A549 (cell line): Measurements from ENCODE around the gene GUCY1A2. TPM values are rescaled to one million over a fixed set of nuclear protein-coding genes. Genes with fewer than 3 reads are reported as not detected.

ENCODE experiments used
- ATAC-seq, 2 experiments: fragments of 200-7000 bp in 1 of 2; fragments of >200 bp in 1 of 2; cut with Nextera tagmentation in 1 of 2; cut with Tn5 transposase in 1 of 2; 3 replicates each; pipeline versions ENCODE4 v1.8.0 to v1.9.1; 2018 to 2020; ENCODE audit warnings: mild to moderate bottlenecking in 1 of 2, moderate library complexity in 1 of 2
- CTCF ChIA-PET: fragments of 300-600 bp; sonication (Branson Sonifier 250); formaldehyde crosslinking; extraction: SDS; loops from one replicate; lab custom pipeline; 2021; ENCODE audit warnings: antibody characterized with exemption, inconsistent platforms; lab: Yijun Ruan, JAX
- POLR2A ChIA-PET: fragments of 350-600 bp; formaldehyde crosslinking; extraction: SDS; loops from one replicate; lab custom pipeline; 2021; ENCODE audit warnings: antibody characterized with exemption, inconsistent platforms; lab: Yijun Ruan, JAX
- DNase-seq, 2 experiments: peaks; one replicate each; pipeline versions ENCODE4 v3.0.0 to v3.0.0-alpha.2; 2011 to 2016; ENCODE audit warnings: low read depth in 1 of 2, low spot score in 1 of 2
- FAIRE-seq: peaks from 2 replicates; lab custom pipeline; 2011; peaks lifted over from hg19 to GRCh38; lab: Jason Lieb, UNC
- H3K27ac ChIP-seq, 2 experiments: fragments of >200 bp; sonication (Bioruptor Twin); formaldehyde crosslinking; 3 replicates each; pipeline ENCODE4 v1.5.1; 2016 to 2017
- H3K4me1 ChIP-seq: fragments of >200 bp; sonication (Bioruptor Twin); formaldehyde crosslinking; 3 replicates; pipeline ENCODE4 v1.6.1; 2016
- H3K4me2 ChIP-seq: fragments of >200 bp; sonication (Bioruptor Twin); formaldehyde crosslinking; 3 replicates; pipeline ENCODE4 v1.6.1; 2016
- H3K4me3 ChIP-seq: fragments of >200 bp; sonication (Bioruptor Twin); formaldehyde crosslinking; 3 replicates; pipeline ENCODE4 v1.5.1; 2016
- H3K9me3 ChIP-seq: fragments of >200 bp; sonication (Bioruptor Twin); formaldehyde crosslinking; 3 replicates; pipeline ENCODE4 v1.6.1; 2016
- BCL3 ChIP-seq: fragments of >200 bp; sonication (Bioruptor Twin); formaldehyde crosslinking; IDR thresholded peaks from 3 replicates; pipeline ENCODE4 v1.6.1; 2016
- BHLHE40 ChIP-seq: IDR thresholded peaks from 2 replicates; pipeline ENCODE4 v1.6.1; 2012; ENCODE audit warnings: low read depth, low read length, inconsistent platforms
- CBX8 ChIP-seq: fragments of 200-600 bp; sonication (generic); IDR thresholded peaks from 2 replicates; pipeline ENCODE4 v1.6.1; 2016
- CTCF ChIP-seq: fragments of >200 bp; sonication (Bioruptor Twin); formaldehyde crosslinking; IDR thresholded peaks from 3 replicates; pipeline ENCODE4 v1.5.1; 2016
- E2F6 ChIP-seq: IDR thresholded peaks from 2 replicates; pipeline ENCODE4 v1.6.1; 2012; ENCODE audit warnings: low read depth, borderline replicate concordance
- EHF ChIP-seq: fragments of 250-450 bp; sonication (Bioruptor Pico); IDR thresholded peaks from 2 replicates; pipeline ENCODE4 v1.5.0; 2020; ENCODE audit warnings: mild to moderate bottlenecking
- EP300 ChIP-seq, 2 experiments: fragments of >200 bp; sonication (Bioruptor Twin); formaldehyde crosslinking; IDR thresholded peaks; 2 replicates in 1 of 2; 3 replicates in 1 of 2; pipeline ENCODE4 v1.6.1; 2016 to 2017
- ESRRA ChIP-seq: fragments of 150-350 bp; IDR thresholded peaks from 2 replicates; pipeline ENCODE4 v1.6.1; 2014; ENCODE audit warnings: mild to moderate bottlenecking, low read length, borderline replicate concordance
- HMGXB4 ChIP-seq: fragments of 250-450 bp; sonication (Bioruptor Pico); IDR thresholded peaks from 2 replicates; pipeline ENCODE4 v1.5.0; 2021; ENCODE audit warnings: mild to moderate bottlenecking, moderate library complexity, borderline replicate concordance
- HOXB13 ChIP-seq: fragments of 250-450 bp; sonication (Bioruptor Pico); IDR thresholded peaks from 2 replicates; pipeline ENCODE4 v1.5.0; 2020; ENCODE audit warnings: low read depth, mild to moderate bottlenecking, moderate library complexity
- KDM1A ChIP-seq: fragments of 200-600 bp; sonication (generic); IDR thresholded peaks from 2 replicates; pipeline ENCODE4 v1.6.1; 2016; ENCODE audit warnings: low read depth, mild to moderate bottlenecking
- MYC ChIP-seq: IDR thresholded peaks from 2 replicates; pipeline ENCODE4 v1.6.1; 2012; ENCODE audit warnings: mild to moderate bottlenecking, inconsistent platforms, low read length, improper control_type of control experiment, borderline replicate concordance
- PHF8 ChIP-seq: fragments of 200-600 bp; sonication (generic); IDR thresholded peaks from 2 replicates; pipeline ENCODE4 v1.6.1; 2016; ENCODE audit warnings: low read depth, mild to moderate bottlenecking, antibody characterized with exemption, moderate library complexity, borderline replicate concordance
- RAD21 ChIP-seq, 2 experiments: fragments of >200 bp in 1 of 2; sonication (Bioruptor Twin) in 1 of 2; formaldehyde crosslinking in 1 of 2; IDR thresholded peaks in 1 of 2; conservative IDR thresholded peaks in 1 of 2; 2 replicates in 1 of 2; 3 replicates in 1 of 2; pipeline ENCODE4 v1.6.1; 2012 to 2018; ENCODE audit warnings: inconsistent platforms in 1 of 2
- RARB ChIP-seq: fragments of 250-450 bp; sonication (Bioruptor Pico); IDR thresholded peaks from 2 replicates; pipeline ENCODE4 v1.8.0; 2021; ENCODE audit warnings: mild to moderate bottlenecking, moderate library complexity
- RNF2 ChIP-seq: fragments of 200-600 bp; sonication (generic); IDR thresholded peaks from 2 replicates; pipeline ENCODE4 v1.6.1; 2016; ENCODE audit warnings: low read depth, mild to moderate bottlenecking, antibody characterized with exemption, moderate library complexity, borderline replicate concordance
- USF2 ChIP-seq: fragments of 450-650 bp; IDR thresholded peaks from 2 replicates; pipeline ENCODE4 v1.6.1; 2014; ENCODE audit warnings: antibody characterized with exemption
- WGBS: methylation state at CpG from one replicate; pipeline ENCODE4 v1.1.6; 2017; ENCODE audit errors: missing lambda C conversion rate; 5-methylcytosine and 5-hydroxymethylcytosine counted together
- polyA plus RNA-seq, 4 experiments: library from polyadenylated mRNA; depleted of rRNA in 3 of 4; stranded (reverse); fragments of >200 nt; fragmentation: RNase III in 1 of 4; extraction: RNeasy Plus Mini Kit Qiagen cat#74134 plus additional on column Dnase treatment in 1 of 4; gene quantifications; 2 replicates in 3 of 4; 3 replicates in 1 of 4; pipeline ENCODE4 v1.2.3, GENCODE V29; 2011 to 2017
- TF ChIP-seq, protein P1 (sequence below): fragments of >200 bp; sonication (Bioruptor Twin); formaldehyde crosslinking; IDR thresholded peaks from 2 replicates; pipeline ENCODE4 v1.6.1; 2016
- TF ChIP-seq, protein P2 (sequence below): IDR thresholded peaks from 2 replicates; pipeline ENCODE4 v1.6.1; 2012

Gene GUCY1A2
- polyA plus RNA-seq, 2 of the 4 experiments (the other 2 are of a cell fraction): 0.12 to 0.16 TPM

GRCh38 chr11:106834567-106834966, 183.7 kb downstream of the GUCY1A2 start:
- no peak for TF ChIP-seq MYC
- no peak for TF ChIP-seq E2F6
- no peak for TF ChIP-seq HOXB13 (CRISPR knock-in tag)
- no peak for TF ChIP-seq BHLHE40
- no peak for TF ChIP-seq ESRRA
- TF ChIP-seq RAD21 (conservative IDR thresholded peaks at IDR 0.05 in 1 of 2, IDR thresholded peaks at IDR 0.05 in 1 of 2): no peak
- no peak for TF ChIP-seq RNF2
- no peak for TF ChIP-seq EHF (CRISPR knock-in tag)
- no peak for TF ChIP-seq USF2
- TF ChIP-seq EP300 (IDR thresholded peaks at IDR 0.05): no peak
- TF ChIP-seq PHF8: no peak
- TF ChIP-seq BCL3: no peak
- no peak for TF ChIP-seq HMGXB4 (CRISPR knock-in tag)
- no peak for FAIRE-seq
- ATAC-seq: no peak
- no peak for DNase-seq
- 75% methylated on average over 2 of the region's 2 CpGs for WGBS
- ChIA-PET POLR2A (no interaction called here), CTCF (no interaction called here)
- H3K4me1 ChIP-seq: no peaks in the 10 kb centered on the region
- H3K4me2 ChIP-seq: no peak overlapping the region
- H3K4me3 ChIP-seq: no peak overlapping the region
- H3K27ac ChIP-seq: no peak overlapping the region
- H3K9me3 ChIP-seq: no peaks in the 10 kb centered on the region

- no peak overlapping the region for H3K4me2 ChIP-seq
- FAIRE-seq: no peak
- no peak overlapping the region for H3K4me3 ChIP-seq
- no peak for ATAC-seq
- H3K4me1 ChIP-seq: no peaks in the 10 kb centered on the region
- 49% methylated on average over 5 of the region's 5 CpGs for WGBS
- POLR2A ChIA-PET: no interaction called here
- DNase-seq: no peak
- no peak for TF ChIP-seq RAD21 (conservative IDR thresholded peaks at IDR 0.05 in 1 of 2, IDR thresholded peaks at IDR 0.05 in 1 of 2)
- no peak for TF ChIP-seq BHLHE40
- no peak for TF ChIP-seq USF2
- TF ChIP-seq KDM1A: no peak
- TF ChIP-seq RARB: no peak
- TF ChIP-seq, protein P1, sequence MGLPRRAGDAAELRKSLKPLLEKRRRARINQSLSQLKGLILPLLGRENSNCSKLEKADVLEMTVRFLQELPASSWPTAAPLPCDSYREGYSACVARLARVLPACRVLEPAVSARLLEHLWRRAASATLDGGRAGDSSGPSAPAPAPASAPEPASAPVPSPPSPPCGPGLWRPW: no peak
- TF ChIP-seq, protein P2, sequence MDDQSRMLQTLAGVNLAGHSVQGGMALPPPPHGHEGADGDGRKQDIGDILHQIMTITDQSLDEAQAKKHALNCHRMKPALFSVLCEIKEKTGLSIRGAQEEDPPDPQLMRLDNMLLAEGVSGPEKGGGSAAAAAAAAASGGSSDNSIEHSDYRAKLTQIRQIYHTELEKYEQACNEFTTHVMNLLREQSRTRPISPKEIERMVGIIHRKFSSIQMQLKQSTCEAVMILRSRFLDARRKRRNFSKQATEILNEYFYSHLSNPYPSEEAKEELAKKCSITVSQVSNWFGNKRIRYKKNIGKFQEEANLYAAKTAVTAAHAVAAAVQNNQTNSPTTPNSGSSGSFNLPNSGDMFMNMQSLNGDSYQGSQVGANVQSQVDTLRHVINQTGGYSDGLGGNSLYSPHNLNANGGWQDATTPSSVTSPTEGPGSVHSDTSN: no peak
- TF ChIP-seq CTCF: no peak
- no peak for TF ChIP-seq CBX8
- CTCF ChIA-PET: no interaction called here
- no peak overlapping the region for H3K27ac ChIP-seq
- no peaks in the 10 kb centered on the region for H3K9me3 ChIP-seq
Observed at GRCh38 chr11:106828976-106829375, 189.3 kb downstream of the GUCY1A2 start.
